ENCODE measurements around the gene SLC2A11.

DNA sequence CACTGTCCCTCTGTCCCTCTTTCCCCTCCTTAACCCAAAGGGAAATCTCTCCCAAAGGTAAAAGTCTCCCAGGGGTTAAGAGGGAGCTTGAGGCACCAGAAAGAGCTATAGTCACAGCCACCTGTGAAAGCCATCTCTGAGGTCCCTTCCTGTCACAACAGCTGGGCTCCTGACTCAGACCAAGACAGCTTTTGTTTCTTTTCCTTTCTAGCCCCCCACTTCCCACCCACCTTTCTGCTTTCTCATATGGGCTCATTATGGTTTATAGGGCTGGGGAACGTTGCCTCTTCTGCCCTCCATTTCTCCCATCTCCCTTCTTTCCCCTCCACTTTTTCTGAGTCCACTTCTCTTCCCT lies 55.6 kb downstream of the SLC2A11 start:
- TF ChIP-seq, protein P1, sequence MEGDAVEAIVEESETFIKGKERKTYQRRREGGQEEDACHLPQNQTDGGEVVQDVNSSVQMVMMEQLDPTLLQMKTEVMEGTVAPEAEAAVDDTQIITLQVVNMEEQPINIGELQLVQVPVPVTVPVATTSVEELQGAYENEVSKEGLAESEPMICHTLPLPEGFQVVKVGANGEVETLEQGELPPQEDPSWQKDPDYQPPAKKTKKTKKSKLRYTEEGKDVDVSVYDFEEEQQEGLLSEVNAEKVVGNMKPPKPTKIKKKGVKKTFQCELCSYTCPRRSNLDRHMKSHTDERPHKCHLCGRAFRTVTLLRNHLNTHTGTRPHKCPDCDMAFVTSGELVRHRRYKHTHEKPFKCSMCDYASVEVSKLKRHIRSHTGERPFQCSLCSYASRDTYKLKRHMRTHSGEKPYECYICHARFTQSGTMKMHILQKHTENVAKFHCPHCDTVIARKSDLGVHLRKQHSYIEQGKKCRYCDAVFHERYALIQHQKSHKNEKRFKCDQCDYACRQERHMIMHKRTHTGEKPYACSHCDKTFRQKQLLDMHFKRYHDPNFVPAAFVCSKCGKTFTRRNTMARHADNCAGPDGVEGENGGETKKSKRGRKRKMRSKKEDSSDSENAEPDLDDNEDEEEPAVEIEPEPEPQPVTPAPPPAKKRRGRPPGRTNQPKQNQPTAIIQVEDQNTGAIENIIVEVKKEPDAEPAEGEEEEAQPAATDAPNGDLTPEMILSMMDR (IDR thresholded peaks at IDR 0.05), result no peak
- TF ChIP-seq POLR2A (IDR thresholded peaks at IDR 0.05), result no peak

Measured in adrenal gland (tissue), 5 donors.